ENCODE results near the gene FBH1. TPM values are rescaled to one million over a fixed set of nuclear protein-coding genes. Genes with fewer than 3 reads are reported as not detected.
"Not testable (repeated sequence)": the region's sequence is repeated elsewhere in the genome, so short reads cannot be mapped to it uniquely, and the experiment has no call there.

Gene FBH1
- total RNA-seq, 1 experiment from 2014 or later: 22.0 TPM

GRCh38 chr10:5960070-5960972, 70.3 kb downstream of the FBH1 start:
- ATAC-seq (peak; percentile 37; the same call in 1 of the 2 replicates), DNase-seq (no peak)
- H3K4me1 ChIP-seq (ENCODE audit: insufficient read depth, low read length): peaks cover 15% of the 10 kb centered on the region
- H4K20me1 ChIP-seq (ENCODE audit: low read length): no peaks in the 10 kb centered on the region
- ChIA-PET CTCF (no interaction called here), POLR2A (ENCODE audit: unreplicated experiment) (no interaction called here)
- no peaks in the 10 kb centered on the region for H3K79me2 ChIP-seq (ENCODE audit: low read length)
- no peaks in the 10 kb centered on the region for H3K36me3 ChIP-seq (ENCODE audit: low read depth, low read length)
- no peaks in the 10 kb centered on the region for H3F3A ChIP-seq (ENCODE audit: low read length, unreplicated experiment)
- no peak overlapping the region for H3K4me3 ChIP-seq (ENCODE audit: low read length)
- H3K9me2 ChIP-seq (replicated peaks; ENCODE audit: low read length): no peaks in the 10 kb centered on the region
- H3K27me3 ChIP-seq (ENCODE audit: low read length): no peaks in the 10 kb centered on the region
- no peak overlapping the region for H3K4me2 ChIP-seq (ENCODE audit: low read length)
- H2AFZ ChIP-seq (ENCODE audit: low read length): no peak overlapping the region
- H3K9me3 ChIP-seq (ENCODE audit: low read length): no peaks in the 10 kb centered on the region
- BruUV-seq (replicated peaks): no TSS peak
- intact Hi-C loops (cut with micrococcal nuclease): no loop called here
- no peak for TF ChIP-seq EZH2 (IDR thresholded peaks at IDR 0.05; ENCODE audit: low read length, unreplicated experiment)
- no peak for TF ChIP-seq EZH2phosphoT487 (IDR thresholded peaks at IDR 0.05; ENCODE audit: borderline replicate concordance, low read length)
- no peak for TF ChIP-seq CTCF (conservative IDR thresholded peaks at IDR 0.05; ENCODE audit: low read depth, low read length)
- H3K9ac ChIP-seq (ENCODE audit: low read length): no peak overlapping the region
- no peak overlapping the region for H3K27ac ChIP-seq (ENCODE audit: low read length)

GRCh38 chr10:5960973-5961275, 70.9 kb downstream of the FBH1 start:
- H3K79me2 ChIP-seq (ENCODE audit: low read length); POLR2A ChIA-PET (ENCODE audit: unreplicated experiment); ATAC-seq; H3K9me3 ChIP-seq (ENCODE audit: low read length); H3K4me3 ChIP-seq (ENCODE audit: low read length); CTCF ChIA-PET; H3F3A ChIP-seq (ENCODE audit: low read length, unreplicated experiment); H3K36me3 ChIP-seq (ENCODE audit: low read depth, low read length); H3K27me3 ChIP-seq (ENCODE audit: low read length); H3K9me2 ChIP-seq (replicated peaks; ENCODE audit: low read length); DNase-seq; H3K4me2 ChIP-seq (ENCODE audit: low read length); intact Hi-C loops (cut with micrococcal nuclease); H2AFZ ChIP-seq (ENCODE audit: low read length); BruUV-seq (replicated peaks); H4K20me1 ChIP-seq (ENCODE audit: low read length); H3K27ac ChIP-seq (ENCODE audit: low read length); H3K9ac ChIP-seq (ENCODE audit: low read length): not testable (repeated sequence)
- peaks cover 15% of the 10 kb centered on the region for H3K4me1 ChIP-seq (ENCODE audit: insufficient read depth, low read length)

- ChIA-PET CTCF (no interaction called here), POLR2A (ENCODE audit: unreplicated experiment) (no interaction called here)
- TF ChIP-seq EZH2 (IDR thresholded peaks at IDR 0.05; ENCODE audit: low read length, unreplicated experiment) (no peak), CTCF (conservative IDR thresholded peaks at IDR 0.05; ENCODE audit: low read depth, low read length) (no peak)
- ATAC-seq (no peak), DNase-seq (no peak)
- Histone ChIP-seq H3K79me2 (ENCODE audit: low read length) (no peaks in the 10 kb centered on the region), H3K4me2 (ENCODE audit: low read length) (no peak overlapping the region), H3K9ac (ENCODE audit: low read length) (no peak overlapping the region), H3K9me2 (replicated peaks; ENCODE audit: low read length) (no peaks in the 10 kb centered on the region), H3K9me3 (ENCODE audit: low read length) (no peaks in the 10 kb centered on the region), H3K36me3 (ENCODE audit: low read depth, low read length) (no peaks in the 10 kb centered on the region), H3K27ac (ENCODE audit: low read length) (no peak overlapping the region), H3K4me1 (ENCODE audit: insufficient read depth, low read length) (peaks cover 15% of the 10 kb centered on the region), H3K27me3 (ENCODE audit: low read length) (no peaks in the 10 kb centered on the region), H3K4me3 (ENCODE audit: low read length) (no peak overlapping the region), H4K20me1 (ENCODE audit: low read length) (no peaks in the 10 kb centered on the region), H2AFZ (ENCODE audit: low read length) (no peak overlapping the region), H3F3A (ENCODE audit: low read length, unreplicated experiment) (no peaks in the 10 kb centered on the region)
- intact Hi-C loops (cut with micrococcal nuclease): no loop called here
- no TSS peak for BruUV-seq (replicated peaks)
Measured at GRCh38 chr10:5961405-5962100, 71.5 kb downstream of the FBH1 start.

GRCh38 chr10:5962358-5962940, 72.4 kb downstream of the FBH1 start:
- CTCF ChIA-PET: not testable (repeated sequence)

More at GRCh38 chr10:5962358-5962940, 72.4 kb downstream of the FBH1 start:
- POLR2A ChIA-PET (ENCODE audit: unreplicated experiment); H3K4me3 ChIP-seq (ENCODE audit: low read length); H3K27ac ChIP-seq (ENCODE audit: low read length); H2AFZ ChIP-seq (ENCODE audit: low read length); H3K79me2 ChIP-seq (ENCODE audit: low read length); H3K9ac ChIP-seq (ENCODE audit: low read length); H3K9me3 ChIP-seq (ENCODE audit: low read length); H3K9me2 ChIP-seq (replicated peaks; ENCODE audit: low read length); H3K4me2 ChIP-seq (ENCODE audit: low read length); H4K20me1 ChIP-seq (ENCODE audit: low read length); H3K27me3 ChIP-seq (ENCODE audit: low read length); BruUV-seq (replicated peaks); H3F3A ChIP-seq (ENCODE audit: low read length, unreplicated experiment); intact Hi-C loops (cut with micrococcal nuclease); ATAC-seq; DNase-seq; H3K36me3 ChIP-seq (ENCODE audit: low read depth, low read length): not testable (repeated sequence)
- peaks cover 15% of the 10 kb centered on the region for H3K4me1 ChIP-seq (ENCODE audit: insufficient read depth, low read length)
